Keratinocyte (primary cell): ENCODE results near the gene PAPPA2.

ENCODE experiments used
- EZH2 ChIP-seq: IDR thresholded peaks from one replicate; pipeline ENCODE4 v1.6.1; 2012; ENCODE audit warnings: inconsistent platforms, mild to moderate bottlenecking, low read length, moderate library complexity
- TF ChIP-seq, protein P1 (sequence below), 3 experiments: IDR thresholded peaks in 1 of 3; conservative IDR thresholded peaks in 1 of 3; optimal IDR thresholded peaks in 1 of 3; 2 replicates in 2 of 3; 3 replicates in 1 of 3; pipeline versions ENCODE3 to v1.5.1; 2011; ENCODE audit warnings: low read length in 3 of 3, mild to moderate bottlenecking in 3 of 3, moderate library complexity in 2 of 3, control low read depth in 1 of 3, inconsistent platforms in 1 of 3; ENCODE audit not compliant: insufficient read depth in 2 of 3; ENCODE audit errors: extremely low read depth in 1 of 3

GRCh38 chr1:176795929-176796328 lies 333.0 kb downstream of the PAPPA2 start:
- TF ChIP-seq, protein P1, sequence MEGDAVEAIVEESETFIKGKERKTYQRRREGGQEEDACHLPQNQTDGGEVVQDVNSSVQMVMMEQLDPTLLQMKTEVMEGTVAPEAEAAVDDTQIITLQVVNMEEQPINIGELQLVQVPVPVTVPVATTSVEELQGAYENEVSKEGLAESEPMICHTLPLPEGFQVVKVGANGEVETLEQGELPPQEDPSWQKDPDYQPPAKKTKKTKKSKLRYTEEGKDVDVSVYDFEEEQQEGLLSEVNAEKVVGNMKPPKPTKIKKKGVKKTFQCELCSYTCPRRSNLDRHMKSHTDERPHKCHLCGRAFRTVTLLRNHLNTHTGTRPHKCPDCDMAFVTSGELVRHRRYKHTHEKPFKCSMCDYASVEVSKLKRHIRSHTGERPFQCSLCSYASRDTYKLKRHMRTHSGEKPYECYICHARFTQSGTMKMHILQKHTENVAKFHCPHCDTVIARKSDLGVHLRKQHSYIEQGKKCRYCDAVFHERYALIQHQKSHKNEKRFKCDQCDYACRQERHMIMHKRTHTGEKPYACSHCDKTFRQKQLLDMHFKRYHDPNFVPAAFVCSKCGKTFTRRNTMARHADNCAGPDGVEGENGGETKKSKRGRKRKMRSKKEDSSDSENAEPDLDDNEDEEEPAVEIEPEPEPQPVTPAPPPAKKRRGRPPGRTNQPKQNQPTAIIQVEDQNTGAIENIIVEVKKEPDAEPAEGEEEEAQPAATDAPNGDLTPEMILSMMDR (optimal IDR thresholded peaks at IDR 0.05 in 1 of 3, IDR thresholded peaks at IDR 0.05 in 1 of 3, conservative IDR thresholded peaks at IDR 0.05 in 1 of 3; ENCODE audit: extremely low read depth in 1 of 3, insufficient read depth in 2 of 3, low read length in 3 of 3), result no peak
- no peak for TF ChIP-seq EZH2
